Medulla oblongata (tissue), 1 donor: ENCODE data around the gene DHRS7B.
"Not testable (repeated sequence)": the region's sequence is repeated elsewhere in the genome, so short reads cannot be mapped to it uniquely, and the experiment has no call there.

Experiments
- DNase-seq: peaks from one replicate; pipeline ENCODE4 v3.0.0-alpha.2; 2015; ENCODE audit errors: extremely low spot score

Gene DHRS7B

GRCh38 chr17:21108651-21109050 is 18.1 kb upstream of the DHRS7B start:
- no peak for DNase-seq

- DNase-seq: peak; percentile 33
Measured at GRCh38 chr17:21113049-21113690, 13.6 kb upstream of the DHRS7B start.

- no peak for DNase-seq
Measured at GRCh38 chr17:21113716-21114115, 13.0 kb upstream of the DHRS7B start.

GRCh38 chr17:21114791-21115190 is 12.0 kb upstream of the DHRS7B start:
- not testable (repeated sequence) for DNase-seq

- DNase-seq: peak; percentile 79
Measured at GRCh38 chr17:21119247-21119918, 7.4 kb upstream of the DHRS7B start.

- no peak for DNase-seq
Measured at GRCh38 chr17:21119919-21120249, 6.9 kb upstream of the DHRS7B start.

- DNase-seq: no peak
Measured at GRCh38 chr17:21124086-21124485, 2.7 kb upstream of the DHRS7B start.

- DNase-seq: not testable (repeated sequence)
Measured at GRCh38 chr17:21124517-21124916, 2.2 kb upstream of the DHRS7B start.

GRCh38 chr17:21125862-21126261 is 902 bp upstream of the DHRS7B start:
- no peak for DNase-seq

- no peak for DNase-seq
Measured at GRCh38 chr17:21127509-21128077, 829 bp downstream of the DHRS7B start.

GRCh38 chr17:21129023-21129681 is 2.4 kb downstream of the DHRS7B start:
- peak; percentile 46 for DNase-seq

GRCh38 chr17:21131137-21131536 is 4.4 kb downstream of the DHRS7B start:
- no peak for DNase-seq

- no peak for DNase-seq
Measured at GRCh38 chr17:21132428-21132827, 5.7 kb downstream of the DHRS7B start.

- DNase-seq: no peak
Measured at GRCh38 chr17:21134559-21134958, 7.8 kb downstream of the DHRS7B start.

- DNase-seq: no peak
Measured at GRCh38 chr17:21140911-21141310, 14.1 kb downstream of the DHRS7B start.

GRCh38 chr17:21141331-21141730 is 14.6 kb downstream of the DHRS7B start:
- DNase-seq: no peak

- not testable (repeated sequence) for DNase-seq
Measured at GRCh38 chr17:21142065-21142464, 15.3 kb downstream of the DHRS7B start.

- no peak for DNase-seq
Measured at GRCh38 chr17:21143695-21144094, 16.9 kb downstream of the DHRS7B start.

GRCh38 chr17:21144299-21144698 is 17.5 kb downstream of the DHRS7B start:
- not testable (repeated sequence) for DNase-seq

GRCh38 chr17:21146362-21147015 is 19.7 kb downstream of the DHRS7B start:
- DNase-seq: no peak

GRCh38 chr17:21149621-21150020 is 22.9 kb downstream of the DHRS7B start:
- DNase-seq: no peak

GRCh38 chr17:21152731-21153130 is 26.0 kb downstream of the DHRS7B start:
- no peak for DNase-seq
